Esophagus squamous epithelium (tissue), 4 donors: Measurements from ENCODE around the gene TBCCD1.

ENCODE experiments used
- POLR2A ChIP-seq, 4 donors: fragments of 450-650 bp; IDR thresholded peaks; one replicate each; pipeline ENCODE4 v1.6.1; 2017; ENCODE audit warnings: antibody characterized with exemption in 4 of 4, mild to moderate bottlenecking in 4 of 4, moderate library complexity in 3 of 4
- TF ChIP-seq, protein P1 (sequence below), 6 experiments: fragments of 450-650 bp in 4 of 6; fragments of 200-600 bp in 2 of 6; sonication (generic) in 2 of 6; IDR thresholded peaks; one replicate each; pipeline ENCODE4 v1.5.1; 2016 to 2019; ENCODE audit warnings: antibody characterized with exemption in 6 of 6, mild to moderate bottlenecking in 4 of 6, moderate library complexity in 4 of 6

DNA sequence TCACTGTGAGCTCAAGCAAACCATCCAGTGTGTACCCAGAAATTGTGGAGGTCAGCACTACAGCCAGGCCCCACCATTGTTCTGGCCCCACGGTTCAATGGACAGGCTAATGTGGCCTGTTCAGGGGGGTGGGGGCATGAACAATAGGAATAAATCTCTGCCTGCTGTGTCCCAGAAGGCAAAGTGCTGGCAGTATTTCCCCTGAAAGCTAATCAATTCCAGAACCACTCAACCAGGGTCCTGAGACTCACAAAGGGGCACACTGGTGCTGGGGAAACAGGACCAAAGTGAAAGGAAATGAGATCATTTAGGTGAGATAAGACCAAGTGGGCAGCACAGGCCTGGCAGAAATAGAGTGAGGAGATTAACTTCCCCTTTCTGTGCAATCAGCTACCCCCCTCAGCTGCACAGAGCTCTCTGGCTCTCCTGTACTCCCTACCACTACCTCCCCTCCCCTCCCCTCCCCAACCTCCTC is 34.5 kb downstream of the TBCCD1 start:
- TF ChIP-seq, protein P1, sequence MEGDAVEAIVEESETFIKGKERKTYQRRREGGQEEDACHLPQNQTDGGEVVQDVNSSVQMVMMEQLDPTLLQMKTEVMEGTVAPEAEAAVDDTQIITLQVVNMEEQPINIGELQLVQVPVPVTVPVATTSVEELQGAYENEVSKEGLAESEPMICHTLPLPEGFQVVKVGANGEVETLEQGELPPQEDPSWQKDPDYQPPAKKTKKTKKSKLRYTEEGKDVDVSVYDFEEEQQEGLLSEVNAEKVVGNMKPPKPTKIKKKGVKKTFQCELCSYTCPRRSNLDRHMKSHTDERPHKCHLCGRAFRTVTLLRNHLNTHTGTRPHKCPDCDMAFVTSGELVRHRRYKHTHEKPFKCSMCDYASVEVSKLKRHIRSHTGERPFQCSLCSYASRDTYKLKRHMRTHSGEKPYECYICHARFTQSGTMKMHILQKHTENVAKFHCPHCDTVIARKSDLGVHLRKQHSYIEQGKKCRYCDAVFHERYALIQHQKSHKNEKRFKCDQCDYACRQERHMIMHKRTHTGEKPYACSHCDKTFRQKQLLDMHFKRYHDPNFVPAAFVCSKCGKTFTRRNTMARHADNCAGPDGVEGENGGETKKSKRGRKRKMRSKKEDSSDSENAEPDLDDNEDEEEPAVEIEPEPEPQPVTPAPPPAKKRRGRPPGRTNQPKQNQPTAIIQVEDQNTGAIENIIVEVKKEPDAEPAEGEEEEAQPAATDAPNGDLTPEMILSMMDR (IDR thresholded peaks at IDR 0.05): no peak
- no peak for TF ChIP-seq POLR2A (IDR thresholded peaks at IDR 0.05)
